HAP-1 (cell line): ENCODE results near the gene LRRC4B.

ENCODE experiments used
- DNase-seq, 2 experiments: peaks; one replicate each; pipeline ENCODE4 v3.0.0-alpha.2; 2016 to 2020; ENCODE audit warnings: low spot score in 2 of 2
- H3K27me3 ChIP-seq: fragments of 250-450 bp; sonication (Bioruptor Pico); 2 replicates; pipeline ENCODE4 v1.5.1; 2020; ENCODE audit warnings: low read depth, mild to moderate bottlenecking, moderate library complexity
- H3K36me3 ChIP-seq: fragments of 250-450 bp; sonication (Bioruptor Pico); replicated peaks from 2 replicates; pipeline ENCODE4 v1.5.1; 2020; ENCODE audit warnings: mild to moderate bottlenecking
- H3K4me1 ChIP-seq: fragments of 250-450 bp; sonication (Bioruptor Pico); 2 replicates; pipeline ENCODE4 v1.5.1; 2020; ENCODE audit warnings: mild to moderate bottlenecking
- H3K4me3 ChIP-seq: fragments of 250-450 bp; sonication (Bioruptor Pico); 2 replicates; pipeline ENCODE4 v1.5.1; 2020; ENCODE audit warnings: mild to moderate bottlenecking, moderate library complexity
- H3K9me3 ChIP-seq: fragments of 250-450 bp; sonication (Bioruptor Pico); 2 replicates; pipeline ENCODE4 v1.5.1; 2020; ENCODE audit warnings: mild to moderate bottlenecking, moderate library complexity
- in situ Hi-C: fragments of 300-500 bp; cut with MboI; formaldehyde crosslinking; loops from 3 replicates; pipeline ENCODE4 v1.14.3; 2020; ENCODE audit warnings: low sequenced_read_pairs, inconsistent platforms, mixed read lengths

Gene LRRC4B

GRCh38 chr19:50490411-50490811 lies 77.8 kb downstream of the LRRC4B start:
- Histone ChIP-seq H3K4me1 (no peaks in the 10 kb centered on the region), H3K36me3 (no peaks in the 10 kb centered on the region), H3K9me3 (peaks cover 4% of the 10 kb centered on the region; the same call in 1 of the 2 replicates), H3K27me3 (peaks cover 13% of the 10 kb centered on the region), H3K4me3 (no peak overlapping the region)
- in situ Hi-C loops: no loop called here
- no peak for DNase-seq

- in situ Hi-C loops: no loop called here
- H3K9me3 ChIP-seq: peaks cover 4% of the 10 kb centered on the region; the same call in 1 of the 2 replicates
- DNase-seq: no peak
- no peaks in the 10 kb centered on the region for H3K4me1 ChIP-seq
- H3K4me3 ChIP-seq: no peak overlapping the region
- peaks cover 13% of the 10 kb centered on the region for H3K27me3 ChIP-seq
- H3K36me3 ChIP-seq: no peaks in the 10 kb centered on the region
These were observed 78.7 kb downstream of the LRRC4B start for GRCh38 chr19:50489461-50490011.

- DNase-seq: no peak
- H3K9me3 ChIP-seq: peaks cover 4% of the 10 kb centered on the region; the same call in 1 of the 2 replicates
- H3K36me3 ChIP-seq: no peaks in the 10 kb centered on the region
- no peak overlapping the region for H3K4me3 ChIP-seq
- in situ Hi-C loops: no loop called here
- H3K27me3 ChIP-seq: peaks cover 13% of the 10 kb centered on the region
- H3K4me1 ChIP-seq: no peaks in the 10 kb centered on the region
These were observed 79.6 kb downstream of the LRRC4B start for GRCh38 chr19:50488389-50489194.

GRCh38 chr19:50486823-50487515 lies 81.3 kb downstream of the LRRC4B start:
- in situ Hi-C loops: no loop called here
- DNase-seq: peak in 1 of 2 experiments; percentile 66
- Histone ChIP-seq H3K4me1 (no peaks in the 10 kb centered on the region), H3K27me3 (peaks cover 11% of the 10 kb centered on the region), H3K4me3 (no peak overlapping the region), H3K36me3 (no peaks in the 10 kb centered on the region), H3K9me3 (peaks cover 4% of the 10 kb centered on the region; the same call in 1 of the 2 replicates)

- no peaks in the 10 kb centered on the region for H3K36me3 ChIP-seq
- in situ Hi-C loops: no loop called here
- no peaks in the 10 kb centered on the region for H3K4me1 ChIP-seq
- no peak for DNase-seq
- H3K27me3 ChIP-seq: 0 out of 2 replicates have a peak, but pooled peaks cover 8% of the 10 kb centered on the region
- no peak overlapping the region for H3K4me3 ChIP-seq
- H3K9me3 ChIP-seq: peaks cover 4% of the 10 kb centered on the region; the same call in 1 of the 2 replicates
These were observed 82.8 kb downstream of the LRRC4B start for GRCh38 chr19:50485284-50485955.

- no peaks in the 10 kb centered on the region; the same call in 1 of the 2 replicates for H3K36me3 ChIP-seq
- DNase-seq: no peak
- in situ Hi-C loops: no loop called here
- no peaks in the 10 kb centered on the region for H3K4me1 ChIP-seq
- H3K9me3 ChIP-seq: peaks cover 4% of the 10 kb centered on the region; the same call in 1 of the 2 replicates
- no peaks in the 10 kb centered on the region for H3K27me3 ChIP-seq
- no peak overlapping the region for H3K4me3 ChIP-seq
These were observed 85.3 kb downstream of the LRRC4B start for GRCh38 chr19:50482916-50483315.

GRCh38 chr19:50482271-50482855 lies 85.9 kb downstream of the LRRC4B start:
- in situ Hi-C loops: no loop called here
- Histone ChIP-seq H3K36me3 (no peaks in the 10 kb centered on the region; the same call in 1 of the 2 replicates), H3K4me3 (no peak overlapping the region), H3K4me1 (0 out of 2 replicates have a peak, but pooled peaks cover 4% of the 10 kb centered on the region), H3K9me3 (peaks cover 4% of the 10 kb centered on the region; the same call in 1 of the 2 replicates), H3K27me3 (no peaks in the 10 kb centered on the region)
- no peak for DNase-seq

- no peak overlapping the region for H3K4me3 ChIP-seq
- H3K9me3 ChIP-seq: peaks cover 1% of the 10 kb centered on the region; the same call in 1 of the 2 replicates
- in situ Hi-C loops: no loop called here
- H3K36me3 ChIP-seq: no peaks in the 10 kb centered on the region; the same call in 1 of the 2 replicates
- DNase-seq: no peak
- H3K4me1 ChIP-seq: 0 out of 2 replicates have a peak, but pooled peaks cover 4% of the 10 kb centered on the region
- no peaks in the 10 kb centered on the region for H3K27me3 ChIP-seq
These were observed 86.7 kb downstream of the LRRC4B start for GRCh38 chr19:50481351-50482149.

- no peak for DNase-seq
- H3K27me3 ChIP-seq: no peaks in the 10 kb centered on the region
- H3K4me3 ChIP-seq: no peak overlapping the region
- in situ Hi-C loops: no loop called here
- H3K4me1 ChIP-seq: 0 out of 2 replicates have a peak, but pooled peaks cover 4% of the 10 kb centered on the region
- no peaks in the 10 kb centered on the region; the same call in 1 of the 2 replicates for H3K36me3 ChIP-seq
- H3K9me3 ChIP-seq: no peaks in the 10 kb centered on the region
These were observed 87.7 kb downstream of the LRRC4B start for GRCh38 chr19:50480281-50481111.

- Histone ChIP-seq H3K4me3 (no peak overlapping the region), H3K36me3 (no peaks in the 10 kb centered on the region; the same call in 1 of the 2 replicates), H3K27me3 (no peaks in the 10 kb centered on the region), H3K9me3 (no peaks in the 10 kb centered on the region), H3K4me1 (0 out of 2 replicates have a peak, but pooled peaks cover 4% of the 10 kb centered on the region)
- in situ Hi-C loops: no loop called here
- no peak for DNase-seq
These were observed 88.4 kb downstream of the LRRC4B start for GRCh38 chr19:50479761-50480251.

GRCh38 chr19:50478901-50479715 lies 89.1 kb downstream of the LRRC4B start:
- DNase-seq: peak; percentile 74 to 89

More at GRCh38 chr19:50478901-50479715, 89.1 kb downstream of the LRRC4B start:
- no peaks in the 10 kb centered on the region for H3K9me3 ChIP-seq
- H3K4me3 ChIP-seq: no peak overlapping the region
- H3K36me3 ChIP-seq: no peaks in the 10 kb centered on the region; the same call in 1 of the 2 replicates
- no peaks in the 10 kb centered on the region for H3K27me3 ChIP-seq
- in situ Hi-C loops: no loop called here
- H3K4me1 ChIP-seq: 0 out of 2 replicates have a peak, but pooled peaks cover 4% of the 10 kb centered on the region
